Fibroblast of lung (primary cell): Measurements from ENCODE around the gene SCIN. TPM values are rescaled to one million over a fixed set of nuclear protein-coding genes. Genes with fewer than 3 reads are reported as not detected.
A peak's percentile ranks its signal among the peaks of the same experiment; 100 is the strongest.

ENCODE experiments used
- DNase-seq, 2 donors: peaks; one replicate each; pipeline versions ENCODE4 v3.0.0 to v3.0.0-alpha.2; 2010; ENCODE audit warnings: low read depth in 2 of 2
- H2AFZ ChIP-seq: 2 replicates; pipeline ENCODE4 v1.5.1; 2012; ENCODE audit warnings: low read length, control low read depth, inconsistent platforms
- H3K27ac ChIP-seq: 2 replicates; pipeline ENCODE4 v1.5.1; 2011; ENCODE audit warnings: low read length, control low read depth; ENCODE audit not compliant: insufficient read depth
- H3K27me3 ChIP-seq: 2 replicates; pipeline ENCODE4 v1.5.1; 2011; ENCODE audit warnings: mild to moderate bottlenecking, low read length; ENCODE audit not compliant: control insufficient read depth, insufficient read depth
- H3K36me3 ChIP-seq: 2 replicates; pipeline ENCODE4 v1.5.1; 2011; ENCODE audit warnings: low read length; ENCODE audit not compliant: control insufficient read depth, insufficient read depth
- H3K4me1 ChIP-seq: 2 replicates; pipeline ENCODE4 v1.5.1; 2011; ENCODE audit warnings: low read length; ENCODE audit not compliant: control insufficient read depth, insufficient read depth; ENCODE audit errors: extremely low read depth
- H3K4me2 ChIP-seq: 2 replicates; pipeline ENCODE4 v1.5.1; 2011; ENCODE audit warnings: low read length, control low read depth; ENCODE audit not compliant: insufficient read depth; ENCODE audit errors: extremely low read depth
- H3K4me3 ChIP-seq, 4 experiments: fragments of 200-600 bp in 1 of 4; sonication (generic) in 1 of 4; replicated peaks in 1 of 4; 2 replicates each; pipeline ENCODE4 v1.5.1; 2011 to 2016; ENCODE audit warnings: low read length in 4 of 4, low read depth in 3 of 4, mild to moderate bottlenecking in 3 of 4, control low read depth in 2 of 4, inconsistent platforms in 1 of 4, mixed read lengths in 1 of 4; ENCODE audit not compliant: insufficient read depth in 1 of 4; ENCODE audit errors: control extremely low read depth in 1 of 4
- H3K79me2 ChIP-seq: 2 replicates; pipeline ENCODE4 v1.5.1; 2012; ENCODE audit warnings: mild to moderate bottlenecking, low read length, inconsistent platforms; ENCODE audit not compliant: control insufficient read depth, insufficient read depth
- H3K9ac ChIP-seq: 2 replicates; pipeline ENCODE4 v1.5.1; 2011; ENCODE audit warnings: mild to moderate bottlenecking, low read length, control low read depth; ENCODE audit not compliant: insufficient read depth
- H3K9me3 ChIP-seq: 2 replicates; pipeline ENCODE4 v1.5.1; 2012; ENCODE audit warnings: low read depth, low read length; ENCODE audit not compliant: control insufficient read depth, insufficient read depth
- H4K20me1 ChIP-seq: 2 replicates; pipeline ENCODE4 v1.5.1; 2011; ENCODE audit warnings: low read length; ENCODE audit not compliant: control insufficient read depth, insufficient read depth; ENCODE audit errors: extremely low read depth
- EZH2 ChIP-seq: IDR thresholded peaks from 2 replicates; pipeline ENCODE4 v1.5.1; 2012; ENCODE audit warnings: low read length, control low read depth, mild to moderate bottlenecking; ENCODE audit errors: missing control alignments
- polyA plus RNA-seq, 2 donors: library from polyadenylated mRNA; depleted of rRNA in 1 of 2; stranded (reverse) in 1 of 2; unstranded in 1 of 2; fragments of >200 nt; gene quantifications; 2 replicates each; pipeline ENCODE4 v1.2.1, GENCODE V29; 2011 to 2012; ENCODE audit warnings: missing spikeins in 1 of 2
- total RNA-seq: library from RNA; depleted of rRNA; stranded (reverse); fragments of >200 nt; gene quantifications from 2 replicates; pipeline ENCODE4 v1.2.1, GENCODE V29; 2014
- TF ChIP-seq, protein P1 (sequence below), 2 donors: IDR thresholded peaks in 1 of 2; conservative IDR thresholded peaks in 1 of 2; 1 replicate in 1 of 2; 2 replicates in 1 of 2; pipeline ENCODE4 v1.5.1; 2011 to 2012; ENCODE audit warnings: low read length in 2 of 2, control low read depth in 1 of 2, inconsistent platforms in 1 of 2, low read depth in 1 of 2, mild to moderate bottlenecking in 1 of 2

Gene SCIN
- total and polyA plus RNA-seq, 2 donors (not counting 1 experiment from before 2014, with no cell fraction given) = 0.08 to 0.17 TPM

DNA sequence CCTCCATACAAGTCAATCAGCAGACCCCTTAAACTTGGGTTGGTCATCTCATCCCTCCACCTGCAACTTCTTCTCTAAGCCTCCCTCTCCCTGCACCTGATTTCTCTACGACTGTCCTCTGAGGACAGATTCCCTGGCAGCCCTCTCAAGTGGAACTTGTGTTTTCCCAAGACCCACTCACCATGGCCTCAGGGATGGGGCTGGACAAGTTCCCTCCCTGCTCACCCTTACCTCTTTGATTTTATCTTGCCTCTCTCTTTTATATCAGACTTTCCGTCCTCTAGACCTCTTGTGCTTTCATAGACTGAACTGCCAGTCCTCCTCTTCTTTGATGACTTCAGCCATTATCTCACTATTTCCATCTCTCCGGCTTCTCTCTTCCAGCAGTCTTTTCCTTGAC, 70.7 kb downstream of the SCIN start:
- no peaks in the 10 kb centered on the region for H3K36me3 ChIP-seq
- no peak for DNase-seq
- no peaks in the 10 kb centered on the region for H3K79me2 ChIP-seq
- TF ChIP-seq, protein P1, sequence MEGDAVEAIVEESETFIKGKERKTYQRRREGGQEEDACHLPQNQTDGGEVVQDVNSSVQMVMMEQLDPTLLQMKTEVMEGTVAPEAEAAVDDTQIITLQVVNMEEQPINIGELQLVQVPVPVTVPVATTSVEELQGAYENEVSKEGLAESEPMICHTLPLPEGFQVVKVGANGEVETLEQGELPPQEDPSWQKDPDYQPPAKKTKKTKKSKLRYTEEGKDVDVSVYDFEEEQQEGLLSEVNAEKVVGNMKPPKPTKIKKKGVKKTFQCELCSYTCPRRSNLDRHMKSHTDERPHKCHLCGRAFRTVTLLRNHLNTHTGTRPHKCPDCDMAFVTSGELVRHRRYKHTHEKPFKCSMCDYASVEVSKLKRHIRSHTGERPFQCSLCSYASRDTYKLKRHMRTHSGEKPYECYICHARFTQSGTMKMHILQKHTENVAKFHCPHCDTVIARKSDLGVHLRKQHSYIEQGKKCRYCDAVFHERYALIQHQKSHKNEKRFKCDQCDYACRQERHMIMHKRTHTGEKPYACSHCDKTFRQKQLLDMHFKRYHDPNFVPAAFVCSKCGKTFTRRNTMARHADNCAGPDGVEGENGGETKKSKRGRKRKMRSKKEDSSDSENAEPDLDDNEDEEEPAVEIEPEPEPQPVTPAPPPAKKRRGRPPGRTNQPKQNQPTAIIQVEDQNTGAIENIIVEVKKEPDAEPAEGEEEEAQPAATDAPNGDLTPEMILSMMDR (conservative IDR thresholded peaks at IDR 0.05 in 1 of 2, IDR thresholded peaks at IDR 0.05 in 1 of 2; ENCODE audit: low read depth in 1 of 2, low read length in 2 of 2) = no peak
- no peak for TF ChIP-seq EZH2
- no peaks in the 10 kb centered on the region for H3K9me3 ChIP-seq
- H2AFZ ChIP-seq = no peak overlapping the region
- no peaks in the 10 kb centered on the region for H3K4me1 ChIP-seq
- H3K27ac ChIP-seq = no peak overlapping the region
- no peak overlapping the region for H3K4me2 ChIP-seq
- no peak overlapping the region for H3K9ac ChIP-seq
- no peaks in the 10 kb centered on the region for H3K27me3 ChIP-seq
- H4K20me1 ChIP-seq = no peaks in the 10 kb centered on the region
- H3K4me3 ChIP-seq = no peak overlapping the region

DNA sequence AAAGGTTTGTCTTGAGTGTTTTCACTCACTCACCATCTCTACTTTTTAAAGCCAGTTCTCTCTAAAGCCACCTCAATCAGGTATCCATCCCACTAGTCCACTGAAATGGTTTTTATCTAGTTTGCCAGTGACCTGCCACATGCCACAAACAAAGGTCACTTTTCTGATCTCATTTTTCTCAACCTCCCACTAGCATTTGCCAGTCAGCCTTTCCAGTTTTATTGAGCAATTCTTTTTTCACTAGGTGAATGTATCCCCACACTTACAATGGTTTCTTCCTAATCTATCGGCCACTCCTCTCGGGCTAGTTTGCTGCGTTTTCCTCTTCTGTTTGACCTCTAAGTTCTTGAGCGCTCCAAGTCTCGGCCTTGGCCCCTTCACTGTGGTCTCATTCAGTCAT, 72.0 kb downstream of the SCIN start:
- no peaks in the 10 kb centered on the region for H3K27me3 ChIP-seq
- no peak overlapping the region for H2AFZ ChIP-seq
- H3K9ac ChIP-seq = no peak overlapping the region
- H3K4me3 ChIP-seq = no peak overlapping the region
- no peak overlapping the region for H3K4me2 ChIP-seq
- no peaks in the 10 kb centered on the region for H3K9me3 ChIP-seq
- no peak overlapping the region for H3K27ac ChIP-seq
- no peaks in the 10 kb centered on the region for H3K79me2 ChIP-seq
- H3K36me3 ChIP-seq = no peaks in the 10 kb centered on the region
- no peak for DNase-seq
- TF ChIP-seq EZH2 = no peak
- TF ChIP-seq, protein P1 (conservative IDR thresholded peaks at IDR 0.05 in 1 of 2, IDR thresholded peaks at IDR 0.05 in 1 of 2; ENCODE audit: low read depth in 1 of 2, low read length in 2 of 2) = no peak
- no peaks in the 10 kb centered on the region for H4K20me1 ChIP-seq
- no peaks in the 10 kb centered on the region for H3K4me1 ChIP-seq

DNA sequence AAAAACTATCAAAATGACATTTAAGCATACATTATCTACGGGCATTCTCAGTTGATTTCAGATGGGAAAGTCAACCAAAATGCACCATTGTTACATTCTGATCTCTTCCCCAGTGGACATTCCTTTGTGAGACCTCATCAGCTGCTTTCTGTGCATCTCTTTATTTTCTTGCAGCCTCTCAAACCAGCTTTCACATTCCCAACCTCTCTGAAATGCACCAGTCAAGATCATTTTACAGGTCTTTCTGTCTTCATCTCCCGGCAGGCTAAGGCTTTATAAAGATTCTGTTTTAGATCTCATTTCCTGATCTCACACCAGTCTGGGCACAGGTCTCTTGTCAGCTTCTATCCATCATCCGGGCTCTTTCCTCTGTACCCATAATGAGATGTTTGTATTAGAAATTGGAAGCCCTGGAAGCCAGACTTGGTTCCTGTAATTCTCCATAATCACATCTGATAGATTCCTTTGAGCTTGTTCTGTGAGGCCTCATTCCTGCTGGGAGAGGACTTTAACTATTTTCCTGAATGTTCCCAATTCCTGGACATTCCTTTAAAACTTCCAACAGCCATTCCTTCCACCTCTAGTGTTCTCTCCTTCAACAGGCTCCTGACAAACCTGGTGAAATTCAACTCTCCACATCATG, 72.6 kb downstream of the SCIN start:
- Histone ChIP-seq H3K27me3 (no peaks in the 10 kb centered on the region), H3K4me1 (no peaks in the 10 kb centered on the region), H3K9ac (no peak overlapping the region), H3K4me2 (no peak overlapping the region), H3K36me3 (no peaks in the 10 kb centered on the region), H3K4me3 (no peak overlapping the region), H4K20me1 (no peaks in the 10 kb centered on the region), H2AFZ (no peak overlapping the region), H3K27ac (no peak overlapping the region), H3K79me2 (no peaks in the 10 kb centered on the region), H3K9me3 (no peaks in the 10 kb centered on the region)
- TF ChIP-seq, protein P1 (conservative IDR thresholded peaks at IDR 0.05 in 1 of 2, IDR thresholded peaks at IDR 0.05 in 1 of 2; ENCODE audit: low read depth in 1 of 2, low read length in 2 of 2) = no peak
- TF ChIP-seq EZH2 = no peak
- DNase-seq = peak in 1 of 2 donors; percentile 67
